Measurements from ENCODE around the gene COQ5. TPM values are rescaled to one million over a fixed set of nuclear protein-coding genes. Genes with fewer than 3 reads are reported as not detected.

Gene COQ5, protein sequence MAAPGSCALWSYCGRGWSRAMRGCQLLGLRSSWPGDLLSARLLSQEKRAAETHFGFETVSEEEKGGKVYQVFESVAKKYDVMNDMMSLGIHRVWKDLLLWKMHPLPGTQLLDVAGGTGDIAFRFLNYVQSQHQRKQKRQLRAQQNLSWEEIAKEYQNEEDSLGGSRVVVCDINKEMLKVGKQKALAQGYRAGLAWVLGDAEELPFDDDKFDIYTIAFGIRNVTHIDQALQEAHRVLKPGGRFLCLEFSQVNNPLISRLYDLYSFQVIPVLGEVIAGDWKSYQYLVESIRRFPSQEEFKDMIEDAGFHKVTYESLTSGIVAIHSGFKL
- 30.9 and 36.4 TPM in 2 replicates for total RNA-seq

DNA sequence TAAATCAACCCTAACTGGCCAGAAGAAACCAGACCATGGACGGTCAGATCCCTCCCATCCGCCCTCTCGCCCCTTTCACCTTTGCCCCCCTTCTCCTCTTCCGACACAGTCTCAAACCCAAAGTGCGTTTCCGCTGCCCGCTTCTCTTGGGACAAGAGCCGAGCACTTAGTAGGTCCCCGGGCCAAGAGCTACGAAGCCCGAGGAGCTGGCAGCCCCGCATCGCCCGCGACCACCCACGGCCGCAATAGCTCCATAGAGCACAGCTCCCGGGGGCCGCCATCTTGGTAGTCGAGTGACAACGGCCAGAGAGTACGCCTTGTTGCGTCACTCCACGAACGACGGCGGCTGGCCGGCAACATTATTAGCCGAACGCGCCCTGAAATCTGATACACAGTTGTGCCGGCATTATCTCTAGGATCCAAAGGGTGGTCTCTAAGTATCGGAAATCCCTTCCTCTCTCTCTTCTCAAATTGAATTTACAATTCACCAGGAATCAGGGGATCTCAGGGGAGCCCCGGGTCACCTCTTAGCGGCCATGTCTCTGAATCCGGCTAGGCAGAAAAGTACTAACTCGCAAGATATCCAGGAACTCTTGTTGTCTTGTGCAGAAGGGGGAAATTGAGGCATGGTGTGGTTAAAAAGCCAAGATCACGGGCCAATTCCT, at the start of gene COQ5:
COQ5 (minus strand) TSS at position 298 of the 665 bp plus-strand sequence; CDS start at position 281, 17 bp downstream.

GRCh38 chr12:120534203-120534702, 5.3 kb upstream of the COQ5 start, which contains the start of gene RNF10:
RNF10 (plus strand) TSS chr12:120534356; CDS start chr12:120534812, 456 bp downstream.

DNA sequence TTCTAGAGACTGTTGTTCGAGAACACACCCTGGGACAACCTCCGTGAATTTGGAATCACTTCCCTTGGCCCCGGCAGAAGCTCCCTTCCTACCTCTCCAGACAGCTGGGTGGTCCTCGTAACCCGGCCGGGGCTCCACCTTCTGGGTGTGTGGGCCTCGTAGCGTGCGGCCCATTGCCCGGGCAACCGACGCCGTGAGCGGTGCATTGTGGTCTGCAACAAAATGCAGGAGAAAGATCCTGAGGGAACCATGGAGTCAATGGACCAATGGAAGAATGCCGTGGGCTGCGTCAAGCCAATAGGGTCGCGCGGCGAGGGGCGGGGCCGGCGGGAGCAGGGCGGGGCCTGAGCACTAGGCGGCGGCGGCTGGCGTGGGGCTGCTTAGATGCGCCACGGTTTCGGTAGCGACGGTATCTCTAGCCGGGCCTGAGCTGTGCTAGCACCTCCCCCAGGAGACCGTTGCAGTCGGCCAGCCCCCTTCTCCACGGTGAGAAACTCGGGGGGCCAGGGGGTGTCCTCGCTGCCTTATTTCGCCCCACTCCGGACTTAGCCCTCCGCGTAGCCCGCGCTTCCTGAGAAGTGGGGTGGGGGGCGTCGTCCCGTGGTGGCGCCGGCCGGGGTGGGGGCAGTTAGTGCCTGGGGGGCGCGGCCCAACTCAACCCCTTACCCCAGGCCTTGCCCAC, 33.1 kb downstream of the COQ5 start, which contains the start of gene DYNLL1:
DYNLL1 (plus strand) TSS at position 383 of the 682 bp plus-strand sequence. CDS start 309 bp downstream, outside the sequence.

GRCh38 chr12:120469450-120470149, 59.4 kb downstream of the COQ5 start, which contains the start of gene SRSF9:
SRSF9 (minus strand) TSS chr12:120469748; CDS start chr12:120469609, 139 bp downstream.

Other genes with a start within 250 kb of the COQ5 start
- gene RNU4-2, start 237.3 kb downstream of the COQ5 start, total RNA-seq: under 0.01 TPM in 2 replicates
- gene RNU4-1, start 235.9 kb downstream of the COQ5 start, total RNA-seq: under 0.01 TPM in 1 of 2 replicates, not detected in the other
- 0.96 and 2.8 TPM in 2 replicates for gene SIRT4, start 226.8 kb downstream of the COQ5 start, total RNA-seq
- not detected in 2 replicates for gene PLA2G1B, start 201.4 kb downstream of the COQ5 start, total RNA-seq
- not detected in 2 replicates for gene MSI1, start 160.0 kb downstream of the COQ5 start, total RNA-seq
- gene COX6A1, start 91.0 kb downstream of the COQ5 start, total RNA-seq: 729 and 777 TPM in 2 replicates
- 17.5 and 47.0 TPM in 2 replicates for gene TRIAP1, start 82.8 kb downstream of the COQ5 start, total RNA-seq
- 18.4 and 24.0 TPM in 2 replicates for gene GATC, start 82.7 kb downstream of the COQ5 start, total RNA-seq
- 167 and 251 TPM in 2 replicates for gene SRSF9, start 59.4 kb downstream of the COQ5 start, total RNA-seq
- gene DYNLL1, start 33.0 kb downstream of the COQ5 start, total RNA-seq: 169 and 450 TPM in 2 replicates
- gene RNF10, start 5.2 kb upstream of the COQ5 start, total RNA-seq: 95.3 and 136 TPM in 2 replicates
- 32.1 and 99.1 TPM in 2 replicates for gene POP5, start 52.2 kb upstream of the COQ5 start, total RNA-seq
- gene CABP1, start 111.5 kb upstream of the COQ5 start, total RNA-seq: 10.7 and 16.1 TPM in 2 replicates
- gene MLEC, start 158.0 kb upstream of the COQ5 start, total RNA-seq: 165 and 193 TPM in 2 replicates
- 22.8 and 27.0 TPM in 2 replicates for gene UNC119B, start 181.3 kb upstream of the COQ5 start, total RNA-seq
- gene ACADS, start 196.7 kb upstream of the COQ5 start, total RNA-seq: 5.2 and 7.6 TPM in 2 replicates

Measured in regular cardiac myocyte (primary cell).